ENCODE measurements around the gene NDUFAF3. TPM values are rescaled to one million over a fixed set of nuclear protein-coding genes. Genes with fewer than 3 reads are reported as not detected.

NDUFAF3 gene
- polyA plus RNA-seq, 4 donors, result 56.8 to 82.4 (median 72.1) TPM

DNA sequence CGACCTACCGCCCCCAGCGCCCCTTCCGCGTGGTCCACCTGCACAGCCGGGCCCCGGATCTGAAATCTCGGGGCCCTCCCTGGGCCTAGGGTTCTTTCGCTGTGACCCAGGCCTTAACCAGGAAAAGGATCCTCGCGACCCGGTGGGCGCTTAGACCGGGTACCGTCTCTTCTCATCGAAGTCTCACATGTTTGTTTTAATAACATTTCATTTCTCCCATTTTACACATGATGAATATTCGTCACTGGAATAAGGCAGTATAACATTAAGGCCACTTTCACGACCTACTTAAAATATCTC lies 3.3 kb upstream of the NDUFAF3 start:
- Histone ChIP-seq H3K27me3 (ENCODE audit: control insufficient read depth in 3 of 3, insufficient read depth in 3 of 3, low read length in 3 of 3) (no peaks in the 10 kb centered on the region), H3K4me3 (ENCODE audit: low read depth in 1 of 3, low read length in 3 of 3) (peak overlapping the region; percentile 65 to 70 (median 68)), H3K27ac (ENCODE audit: low read depth in 1 of 3, low read length in 2 of 3) (peak overlapping the region; percentile 73 to 88 (median 75)), H3K9me3 (ENCODE audit: control insufficient read depth in 2 of 2, insufficient read depth in 1 of 2, low read depth in 1 of 2, low read length in 1 of 2) (no peaks in the 10 kb centered on the region), H3K36me3 (ENCODE audit: control insufficient read depth in 3 of 3, insufficient read depth in 2 of 3, low read depth in 1 of 3, low read length in 3 of 3) (peaks cover 9 to 53% (median 14%) of the 10 kb centered on the region in 3 donors), H3K4me1 (ENCODE audit: control insufficient read depth in 3 of 3, insufficient read depth in 2 of 3, low read depth in 1 of 3, low read length in 2 of 3) (peaks cover 0 to 37% (median 7%) of the 10 kb centered on the region in 3 donors)
- FAIRE-seq (no peak), DNase-seq (no peak)
- WGBS, 3 donors, result 0 to 2% (median 1%) methylated on average over 15 to 18 of the region's 18 CpGs

GRCh38 chr3:49019941-49020329 lies 2.0 kb upstream of the NDUFAF3 start:
- Histone ChIP-seq H3K4me3 (ENCODE audit: low read depth in 1 of 3, low read length in 3 of 3) (peak overlapping the region; percentile 69 to 90 (median 90)), H3K4me1 (ENCODE audit: control insufficient read depth in 3 of 3, insufficient read depth in 2 of 3, low read depth in 1 of 3, low read length in 2 of 3) (peaks cover 0 to 37% (median 7%) of the 10 kb centered on the region in 3 donors), H3K9me3 (ENCODE audit: control insufficient read depth in 2 of 2, insufficient read depth in 1 of 2, low read depth in 1 of 2, low read length in 1 of 2) (no peaks in the 10 kb centered on the region), H3K27me3 (ENCODE audit: control insufficient read depth in 3 of 3, insufficient read depth in 3 of 3, low read length in 3 of 3) (no peaks in the 10 kb centered on the region), H3K36me3 (ENCODE audit: control insufficient read depth in 3 of 3, insufficient read depth in 2 of 3, low read depth in 1 of 3, low read length in 3 of 3) (peaks cover 8 to 53% (median 10%) of the 10 kb centered on the region in 3 donors), H3K27ac (ENCODE audit: low read depth in 1 of 3, low read length in 2 of 3) (peak overlapping the region; percentile 98 to 100 (median 100))
- 5 to 37% (median 20%) methylated on average over 12 of the region's 12 CpGs for WGBS, 3 donors
- FAIRE-seq, result no peak
- peak in 1 of 2 donors; percentile 39 for DNase-seq

DNA sequence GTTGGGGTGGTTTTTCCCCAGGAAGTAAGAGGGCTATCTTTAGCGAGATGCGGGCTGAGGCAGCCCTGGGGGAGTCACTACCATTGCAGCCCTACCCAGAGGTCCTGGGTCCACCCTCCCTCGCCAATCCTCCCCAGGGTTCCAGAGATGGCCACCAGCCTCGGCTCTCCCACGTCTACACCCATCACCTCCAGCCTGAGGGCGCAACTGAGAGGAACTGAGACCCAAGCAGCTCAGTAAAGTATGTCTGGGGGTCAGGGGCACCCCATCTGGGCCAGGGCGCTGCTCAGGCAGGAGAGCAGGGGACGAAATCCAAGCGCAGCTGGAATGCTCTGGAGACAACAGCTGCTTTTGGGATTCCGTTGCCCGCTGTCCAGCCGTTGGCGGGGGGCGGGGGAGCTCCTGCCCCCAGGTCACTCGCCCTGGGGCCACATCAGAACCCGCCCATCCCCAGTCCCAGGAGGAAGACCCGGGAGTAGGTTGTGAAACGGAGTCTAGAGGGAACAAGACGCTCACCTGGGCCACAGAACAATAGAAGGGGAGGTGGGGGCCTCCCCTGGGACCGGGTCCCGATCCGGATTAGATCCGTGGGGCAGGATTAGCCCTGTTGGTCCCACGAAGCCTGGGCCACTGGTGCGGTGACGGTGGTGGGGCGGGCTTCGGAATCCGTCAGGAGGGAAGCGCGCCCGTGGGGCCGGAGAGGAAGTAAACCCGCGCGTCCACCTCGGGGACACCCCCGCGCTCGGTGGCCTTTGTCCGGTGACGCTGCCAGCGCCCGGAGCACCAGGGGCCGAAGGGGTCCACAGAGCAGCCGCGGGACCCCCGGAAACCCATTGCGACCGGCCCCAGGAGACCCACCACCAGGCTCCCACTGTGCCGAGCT lies 1.4 kb upstream of the NDUFAF3 start:
- Histone ChIP-seq H3K36me3 (ENCODE audit: control insufficient read depth in 3 of 3, insufficient read depth in 2 of 3, low read depth in 1 of 3, low read length in 3 of 3) (peaks cover 5 to 53% (median 11%) of the 10 kb centered on the region in 3 donors), H3K9me3 (ENCODE audit: control insufficient read depth in 2 of 2, insufficient read depth in 1 of 2, low read depth in 1 of 2, low read length in 1 of 2) (no peaks in the 10 kb centered on the region), H3K4me3 (ENCODE audit: low read depth in 1 of 3, low read length in 3 of 3) (peak overlapping the region; percentile 69 to 90 (median 90)), H3K4me1 (ENCODE audit: control insufficient read depth in 3 of 3, insufficient read depth in 2 of 3, low read depth in 1 of 3, low read length in 2 of 3) (peaks cover 0 to 37% (median 7%) of the 10 kb centered on the region in 3 donors), H3K27ac (ENCODE audit: low read depth in 1 of 3, low read length in 2 of 3) (peak overlapping the region; percentile 98 to 100 (median 100)), H3K27me3 (ENCODE audit: control insufficient read depth in 3 of 3, insufficient read depth in 3 of 3, low read length in 3 of 3) (no peaks in the 10 kb centered on the region)
- FAIRE-seq (no peak), DNase-seq (peak in 1 of 2 donors; percentile 73)
- WGBS, 3 donors, result 0 to 1% (median 1%) methylated on average over 45 to 51 of the region's 51 CpGs

DNA sequence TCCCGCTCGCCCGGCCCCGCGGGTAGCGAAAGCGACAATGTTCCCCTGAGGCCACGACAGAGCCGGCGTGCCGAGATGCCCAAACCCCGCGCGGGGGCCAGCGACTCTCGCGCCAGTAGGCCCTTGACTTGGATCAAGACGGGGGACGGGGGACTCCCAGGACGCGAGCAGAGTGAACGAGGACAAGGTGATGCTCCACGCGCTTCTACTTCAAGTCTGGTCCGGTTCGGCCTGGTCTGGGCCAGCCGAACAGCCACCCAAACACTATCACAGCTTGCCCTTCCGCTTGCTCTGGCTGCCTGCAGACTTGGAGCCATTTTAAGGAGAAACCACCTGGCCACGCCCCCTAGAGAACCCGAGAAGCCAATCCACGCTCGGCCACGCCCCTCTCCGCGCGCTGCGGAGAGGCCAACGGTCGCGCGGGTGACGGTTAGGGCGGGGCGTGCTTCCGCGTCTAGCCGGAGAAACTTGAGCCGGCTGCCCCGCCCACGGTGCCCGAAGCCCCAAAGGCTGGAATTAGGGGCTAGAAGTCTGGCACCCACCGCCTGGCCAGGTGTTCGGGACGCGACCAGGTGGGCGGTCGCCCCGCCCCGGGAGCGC lies 608 bp upstream of the NDUFAF3 start:
- FAIRE-seq (no peak), DNase-seq (peak; percentile 98 to 100)
- Histone ChIP-seq H3K36me3 (ENCODE audit: control insufficient read depth in 3 of 3, insufficient read depth in 2 of 3, low read depth in 1 of 3, low read length in 3 of 3) (peaks cover 1 to 53% (median 11%) of the 10 kb centered on the region in 3 donors), H3K27ac (ENCODE audit: low read depth in 1 of 3, low read length in 2 of 3) (peak overlapping the region; percentile 100), H3K27me3 (ENCODE audit: control insufficient read depth in 3 of 3, insufficient read depth in 3 of 3, low read length in 3 of 3) (no peaks in the 10 kb centered on the region), H3K4me1 (ENCODE audit: control insufficient read depth in 3 of 3, insufficient read depth in 2 of 3, low read depth in 1 of 3, low read length in 2 of 3) (peaks cover 0 to 37% (median 7%) of the 10 kb centered on the region in 3 donors), H3K9me3 (ENCODE audit: control insufficient read depth in 2 of 2, insufficient read depth in 1 of 2, low read depth in 1 of 2, low read length in 1 of 2) (no peaks in the 10 kb centered on the region), H3K4me3 (ENCODE audit: low read depth in 1 of 3, low read length in 3 of 3) (peak overlapping the region; percentile 90 to 97 (median 90))
- WGBS, 3 donors, result 0 to 1% (median 0%) methylated on average over 57 to 60 of the region's 60 CpGs

- peaks cover 0 to 32% (median 2%) of the 10 kb centered on the region in 3 donors for H3K4me1 ChIP-seq (ENCODE audit: control insufficient read depth in 3 of 3, insufficient read depth in 2 of 3, low read depth in 1 of 3, low read length in 2 of 3)
- WGBS, 3 donors, result 2 to 14% (median 7%) methylated on average over 11 to 12 of the region's 12 CpGs
- H3K36me3 ChIP-seq (ENCODE audit: control insufficient read depth in 3 of 3, insufficient read depth in 2 of 3, low read depth in 1 of 3, low read length in 3 of 3), result peaks cover 0 to 53% (median 11%) of the 10 kb centered on the region in 3 donors
- peak overlapping the region; percentile 90 to 97 (median 90) for H3K4me3 ChIP-seq (ENCODE audit: low read depth in 1 of 3, low read length in 3 of 3)
- FAIRE-seq (no peak), DNase-seq (peak in 1 of 2 donors; percentile 31)
- H3K9me3 ChIP-seq (ENCODE audit: control insufficient read depth in 2 of 2, insufficient read depth in 1 of 2, low read depth in 1 of 2, low read length in 1 of 2), result no peaks in the 10 kb centered on the region
- peak overlapping the region; percentile 100 for H3K27ac ChIP-seq (ENCODE audit: low read depth in 1 of 3, low read length in 2 of 3)
- no peaks in the 10 kb centered on the region for H3K27me3 ChIP-seq (ENCODE audit: control insufficient read depth in 3 of 3, insufficient read depth in 3 of 3, low read length in 3 of 3)
Measured at GRCh38 chr3:49022688-49023171, 809 bp downstream of the NDUFAF3 start.

DNA sequence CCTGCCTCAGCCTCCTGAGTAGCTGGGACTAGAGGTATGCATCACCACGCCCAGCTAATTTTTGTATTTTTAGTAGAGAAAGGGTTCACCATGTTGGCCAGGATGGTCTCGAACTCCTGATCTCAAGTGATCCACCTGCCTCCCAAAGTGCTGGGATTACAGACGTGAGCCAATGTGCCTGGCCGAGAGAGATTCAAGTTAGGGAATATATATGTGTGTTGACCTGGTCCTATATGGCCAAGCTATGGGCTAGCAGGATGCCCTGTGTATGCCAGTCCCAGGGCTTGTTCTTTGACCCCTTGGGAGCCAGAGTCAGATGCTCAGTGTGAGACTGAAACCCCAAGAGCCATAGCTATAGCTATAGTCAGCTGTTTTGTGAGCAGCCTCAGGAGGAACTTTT lies 1.9 kb downstream of the NDUFAF3 start:
- Histone ChIP-seq H3K27me3 (ENCODE audit: control insufficient read depth in 3 of 3, insufficient read depth in 3 of 3, low read length in 3 of 3) (no peaks in the 10 kb centered on the region), H3K9me3 (ENCODE audit: control insufficient read depth in 2 of 2, insufficient read depth in 1 of 2, low read depth in 1 of 2, low read length in 1 of 2) (no peaks in the 10 kb centered on the region), H3K36me3 (ENCODE audit: control insufficient read depth in 3 of 3, insufficient read depth in 2 of 3, low read depth in 1 of 3, low read length in 3 of 3) (peaks cover 0 to 57% (median 11%) of the 10 kb centered on the region in 3 donors), H3K4me1 (ENCODE audit: control insufficient read depth in 3 of 3, insufficient read depth in 2 of 3, low read depth in 1 of 3, low read length in 2 of 3) (peaks cover 4 to 42% (median 9%) of the 10 kb centered on the region in 3 donors), H3K4me3 (ENCODE audit: low read depth in 1 of 3, low read length in 3 of 3) (no peak overlapping the region), H3K27ac (ENCODE audit: low read depth in 1 of 3, low read length in 2 of 3) (no peak overlapping the region)
- WGBS, 3 donors, result 78 to 87% (median 80%) methylated on average over 4 of the region's 4 CpGs
- DNase-seq (no peak), FAIRE-seq (no peak)

DNA sequence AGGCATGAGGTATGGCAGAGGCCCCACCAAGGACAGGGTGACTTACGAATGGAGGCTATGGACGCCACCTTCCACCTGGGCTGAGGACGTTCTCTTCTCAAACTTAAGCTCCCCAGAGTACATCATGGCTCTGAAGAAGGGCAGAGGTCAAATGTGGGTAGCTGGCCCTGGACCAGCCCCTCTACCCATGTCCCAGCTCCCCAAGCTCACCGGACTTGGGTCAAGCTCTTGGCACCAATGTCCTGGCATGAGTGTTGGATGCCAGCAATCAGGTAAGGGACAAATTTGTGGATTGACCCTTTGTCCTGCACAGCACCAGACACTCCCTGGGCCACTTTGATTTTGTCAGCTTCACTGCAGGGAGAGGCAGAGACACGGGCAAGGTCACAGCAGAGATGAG lies 2.5 kb downstream of the NDUFAF3 start:
- WGBS, 3 donors, result 58 to 73% (median 66%) methylated on average over 5 of the region's 5 CpGs
- Histone ChIP-seq H3K9me3 (ENCODE audit: control insufficient read depth in 2 of 2, insufficient read depth in 1 of 2, low read depth in 1 of 2, low read length in 1 of 2) (no peaks in the 10 kb centered on the region), H3K4me1 (ENCODE audit: control insufficient read depth in 3 of 3, insufficient read depth in 2 of 3, low read depth in 1 of 3, low read length in 2 of 3) (peaks cover 4 to 37% (median 9%) of the 10 kb centered on the region in 3 donors), H3K27me3 (ENCODE audit: control insufficient read depth in 3 of 3, insufficient read depth in 3 of 3, low read length in 3 of 3) (no peaks in the 10 kb centered on the region), H3K27ac (ENCODE audit: low read depth in 1 of 3, low read length in 2 of 3) (no peak overlapping the region), H3K36me3 (ENCODE audit: control insufficient read depth in 3 of 3, insufficient read depth in 2 of 3, low read depth in 1 of 3, low read length in 3 of 3) (peaks cover 0 to 57% (median 11%) of the 10 kb centered on the region in 3 donors), H3K4me3 (ENCODE audit: low read depth in 1 of 3, low read length in 3 of 3) (no peak overlapping the region)
- FAIRE-seq (no peak), DNase-seq (no peak)

DNA sequence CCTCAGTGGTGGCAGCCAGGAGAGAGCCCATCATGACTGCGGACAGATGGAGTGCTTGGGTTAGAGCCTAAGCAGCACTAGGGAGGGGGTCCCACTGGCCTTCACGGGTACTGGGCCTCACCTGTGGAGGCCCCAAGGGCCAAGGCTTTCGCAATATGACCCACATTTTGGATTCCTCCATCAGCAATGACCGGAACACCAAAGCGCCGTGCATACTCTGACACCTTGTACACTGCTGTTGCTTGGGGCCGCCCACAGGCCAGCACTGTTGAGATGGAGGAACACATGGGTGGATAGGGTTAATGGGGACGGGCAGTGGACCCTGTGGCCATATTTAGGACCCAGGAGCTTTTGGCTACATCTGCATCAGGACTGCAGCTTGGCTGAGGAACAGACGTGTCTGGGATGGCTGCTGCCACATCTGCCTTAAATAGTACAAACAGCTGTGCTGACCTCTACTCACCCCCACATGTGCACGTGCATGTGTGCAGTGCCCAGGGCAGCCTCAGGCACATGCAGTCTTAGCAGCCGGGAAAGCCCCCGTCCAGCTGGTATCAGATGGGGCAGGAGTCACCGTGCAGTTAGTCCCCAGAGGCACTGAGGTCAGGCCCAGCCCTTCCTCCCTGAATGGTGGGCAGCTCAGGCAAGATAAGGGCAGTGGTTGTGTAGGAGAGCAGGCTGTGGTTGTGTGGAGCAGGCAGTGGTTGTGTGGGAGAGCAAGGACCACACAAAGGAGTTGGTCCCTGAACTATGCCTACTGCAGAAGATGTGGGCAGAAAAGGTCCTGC lies 3.3 kb downstream of the NDUFAF3 start:
- no peaks in the 10 kb centered on the region for H3K9me3 ChIP-seq (ENCODE audit: control insufficient read depth in 2 of 2, insufficient read depth in 1 of 2, low read depth in 1 of 2, low read length in 1 of 2)
- peaks cover 4 to 29% (median 8%) of the 10 kb centered on the region in 3 donors for H3K4me1 ChIP-seq (ENCODE audit: control insufficient read depth in 3 of 3, insufficient read depth in 2 of 3, low read depth in 1 of 3, low read length in 2 of 3)
- H3K4me3 ChIP-seq (ENCODE audit: low read depth in 1 of 3, low read length in 3 of 3), result no peak overlapping the region
- 68 to 72% (median 69%) methylated on average over 13 of the region's 13 CpGs for WGBS, 3 donors
- DNase-seq (no peak), FAIRE-seq (no peak)
- H3K36me3 ChIP-seq (ENCODE audit: control insufficient read depth in 3 of 3, insufficient read depth in 2 of 3, low read depth in 1 of 3, low read length in 3 of 3), result peaks cover 0 to 61% (median 11%) of the 10 kb centered on the region in 3 donors
- no peaks in the 10 kb centered on the region for H3K27me3 ChIP-seq (ENCODE audit: control insufficient read depth in 3 of 3, insufficient read depth in 3 of 3, low read length in 3 of 3)
- H3K27ac ChIP-seq (ENCODE audit: low read depth in 1 of 3, low read length in 2 of 3), result no peak overlapping the region

Data from small intestine (tissue), 7 donors.